RWPE1 (cell line): ENCODE measurements around the gene SH2D1B.

Experiments
- CTCF ChIA-PET: fragments of 350-600 bp; sonication (Branson Sonifier 250); formaldehyde crosslinking; extraction: SDS; loops from one replicate; lab custom pipeline; 2021; lab: Yijun Ruan, JAX
- POLR2A ChIA-PET: fragments of 400-600 bp; formaldehyde crosslinking; extraction: SDS; loops from one replicate; lab custom pipeline; 2020; ENCODE audit warnings: antibody characterized with exemption; ENCODE audit not compliant: low non-redundant PET; lab: Yijun Ruan, JAX
- DNase-seq: peaks from one replicate; pipeline ENCODE4 v3.0.0; 2012; ENCODE audit warnings: low spot score
- H3K27ac ChIP-seq: fragments of 450-650 bp; 2 replicates; pipeline ENCODE4 v1.5.1; 2017
- CTCF ChIP-seq: fragments of 450-650 bp; conservative IDR thresholded peaks from 2 replicates; pipeline ENCODE4 v1.5.1; 2017; ENCODE audit warnings: low read depth, mild to moderate bottlenecking

Gene SH2D1B

GRCh38 chr1:162416909-162417308 lies 5.0 kb upstream of the SH2D1B start:
- H3K27ac ChIP-seq: no peak overlapping the region
- no peak for DNase-seq
- no peak for TF ChIP-seq CTCF
- CTCF ChIA-PET: no interaction called here
- POLR2A ChIA-PET: no interaction called here

GRCh38 chr1:162416215-162416614 lies 4.3 kb upstream of the SH2D1B start:
- ChIA-PET CTCF (interaction anchor here (0.7 kb wide), 1 partner anchor 364 kb away, joined by 3 read pairs; no protein-coding TSS in a partner anchor), POLR2A (no interaction called here)
- no peak overlapping the region for H3K27ac ChIP-seq
- no peak for DNase-seq
- no peak for TF ChIP-seq CTCF

- DNase-seq: no peak
- H3K27ac ChIP-seq: no peak overlapping the region
- CTCF ChIA-PET: no interaction called here
- POLR2A ChIA-PET: no interaction called here
- no peak for TF ChIP-seq CTCF
Observed at GRCh38 chr1:162407539-162407938, 4.4 kb downstream of the SH2D1B start.

GRCh38 chr1:162406811-162407210 lies 5.1 kb downstream of the SH2D1B start:
- TF ChIP-seq CTCF: no peak
- POLR2A ChIA-PET: no interaction called here
- H3K27ac ChIP-seq: no peak overlapping the region
- DNase-seq: no peak
- CTCF ChIA-PET: no interaction called here

GRCh38 chr1:162405800-162406199 lies 6.1 kb downstream of the SH2D1B start:
- ChIA-PET POLR2A (no interaction called here), CTCF (interaction anchor here (0.5 to 0.6 kb wide), 2 partner anchors 153 to 497 kb away, joined by 3 to 5 read pairs; no protein-coding TSS in a partner anchor)
- TF ChIP-seq CTCF: no peak
- H3K27ac ChIP-seq: no peak overlapping the region
- no peak for DNase-seq

- ChIA-PET POLR2A (no interaction called here), CTCF (interaction anchor here (0.6 kb wide), 1 partner anchor 67 kb away, joined by 4 read pairs; no protein-coding TSS in a partner anchor)
- H3K27ac ChIP-seq: no peak overlapping the region
- no peak for DNase-seq
- no peak for TF ChIP-seq CTCF
Observed at GRCh38 chr1:162404550-162405160, 7.3 kb downstream of the SH2D1B start.
